Measurements from ENCODE around the gene CRK.

Gene CRK

GRCh38 chr17:1420981-1421380 lies 35.1 kb downstream of the CRK start:
- no peak for TF ChIP-seq CTCF (IDR thresholded peaks at IDR 0.05)

GRCh38 chr17:1420163-1420562 lies 35.9 kb downstream of the CRK start:
- no peak for TF ChIP-seq CTCF (IDR thresholded peaks at IDR 0.05)

- TF ChIP-seq CTCF (IDR thresholded peaks at IDR 0.05), result no peak
Observed at GRCh38 chr17:1416414-1416813, 39.6 kb downstream of the CRK start.

- no peak for TF ChIP-seq CTCF (IDR thresholded peaks at IDR 0.05)
Observed at GRCh38 chr17:1414634-1415033, 41.4 kb downstream of the CRK start.

GRCh38 chr17:1414001-1414574 lies 41.9 kb downstream of the CRK start:
- no peak for TF ChIP-seq CTCF (IDR thresholded peaks at IDR 0.05)

- no peak for TF ChIP-seq CTCF (IDR thresholded peaks at IDR 0.05)
Observed at GRCh38 chr17:1413281-1413791, 42.7 kb downstream of the CRK start.

- no peak for TF ChIP-seq CTCF (IDR thresholded peaks at IDR 0.05)
Observed at GRCh38 chr17:1412185-1413110, 43.6 kb downstream of the CRK start.

Data from LNCAP (cell line).